HG03460 (cell line): Measurements from ENCODE around the gene THAP4.

Experiments
- ATAC-seq: cut with Tn5 transposase; IDR thresholded peaks from one replicate; pipeline ENCODE4 v1.9.1; 2021; ENCODE audit not compliant: unreplicated experiment

Gene THAP4

DNA sequence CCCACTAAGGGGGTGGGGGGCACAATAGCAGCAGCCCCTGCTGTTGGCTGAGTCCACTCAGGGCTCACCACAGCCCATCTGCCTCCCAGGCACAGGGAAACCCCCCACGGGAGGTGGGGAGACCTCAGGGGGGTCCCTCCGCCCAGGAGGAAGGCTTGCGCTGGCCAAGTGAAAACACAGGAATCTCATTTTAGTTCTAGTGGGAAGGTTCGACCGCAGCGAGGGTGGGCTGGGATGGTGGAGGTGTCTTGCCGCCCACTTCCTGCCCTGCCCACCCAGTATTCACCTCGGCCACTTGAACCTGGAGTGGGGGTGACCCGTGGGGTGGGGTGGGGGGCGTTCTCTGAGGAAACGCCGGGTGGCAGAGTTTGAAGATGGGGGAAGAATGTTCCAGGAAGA lies 85.4 kb downstream of the THAP4 start:
- ATAC-seq: no peak

- ATAC-seq: no peak
Observed at GRCh38 chr2:241550616-241551580, 86.1 kb downstream of the THAP4 start.

GRCh38 chr2:241548451-241548835 lies 88.5 kb downstream of the THAP4 start:
- ATAC-seq: no peak

DNA sequence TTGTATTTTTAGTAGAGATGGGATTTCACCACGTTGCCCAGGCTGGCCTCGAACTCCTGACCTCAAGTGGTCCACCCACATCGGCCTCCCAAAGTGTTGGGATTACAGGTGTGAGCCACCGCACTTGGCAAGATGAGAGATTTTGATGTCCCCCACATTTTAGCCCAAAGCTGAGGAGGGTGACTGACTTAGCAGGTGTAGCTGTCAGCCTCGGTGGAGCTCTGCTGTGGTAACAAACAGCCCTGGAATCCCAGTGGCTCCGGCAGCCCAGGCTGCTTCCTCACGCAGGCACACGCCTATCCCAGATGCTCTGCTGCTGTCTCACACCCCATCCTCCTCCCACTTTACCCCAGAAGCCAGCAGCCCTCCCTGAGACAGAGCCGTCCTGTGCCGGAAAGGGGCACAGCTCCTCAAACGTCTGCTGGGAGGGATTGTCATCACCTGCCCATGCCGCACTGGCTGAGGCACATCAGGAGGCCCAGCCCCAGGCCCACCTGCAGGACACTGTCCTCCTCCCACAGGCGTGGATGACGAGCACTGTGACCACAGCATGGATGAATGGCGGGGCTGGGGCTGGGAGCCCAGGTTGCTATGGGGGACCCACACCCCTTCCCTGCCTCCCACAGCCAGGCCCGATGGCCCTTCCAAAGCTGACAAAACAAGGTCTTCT lies 89.0 kb downstream of the THAP4 start:
- no peak for ATAC-seq

- no peak for ATAC-seq
Observed at GRCh38 chr2:241546771-241547498, 90.0 kb downstream of the THAP4 start.

GRCh38 chr2:241545523-241546473 lies 91.2 kb downstream of the THAP4 start:
- ATAC-seq: no peak

- no peak for ATAC-seq
Observed at GRCh38 chr2:241545106-241545505, 91.9 kb downstream of the THAP4 start.

- no peak for ATAC-seq
Observed at GRCh38 chr2:241542278-241542605, 94.7 kb downstream of the THAP4 start.

DNA sequence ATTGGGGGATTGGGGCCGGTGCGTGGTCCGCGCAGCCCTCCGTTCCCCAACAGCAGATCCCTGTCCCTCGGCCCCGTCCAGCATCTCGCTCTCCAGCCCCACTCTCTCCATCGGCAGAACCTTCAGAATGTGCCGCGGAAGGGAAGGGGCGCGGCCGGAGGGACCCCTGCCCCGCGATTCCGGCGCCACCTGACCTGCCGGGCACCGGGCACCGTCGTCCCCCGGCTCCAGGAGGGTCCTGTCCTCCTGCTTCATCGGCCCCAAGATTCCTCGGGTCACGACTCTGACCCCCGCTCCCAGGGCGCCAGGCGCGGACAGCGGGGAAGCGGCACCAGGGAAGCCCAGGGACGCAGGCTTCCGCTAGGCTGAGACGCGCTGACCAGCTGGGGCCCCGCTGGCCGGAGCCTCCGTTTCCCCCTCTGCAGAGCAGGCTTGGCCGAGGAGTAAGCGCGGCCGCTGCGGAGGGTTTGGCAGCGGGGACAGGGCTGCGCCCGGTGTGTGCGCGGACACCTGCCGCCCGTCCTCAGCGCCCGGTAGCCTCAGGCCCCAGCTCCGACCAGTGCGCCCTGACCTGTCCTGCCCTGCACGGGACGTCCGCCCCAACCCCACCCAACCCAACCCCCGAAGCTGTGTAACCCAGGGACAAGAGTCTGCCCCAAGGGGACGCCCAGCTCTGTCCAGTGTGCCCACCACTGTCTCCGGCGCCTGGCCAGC lies 95.2 kb downstream of the THAP4 start:
- no peak for ATAC-seq

- no peak for ATAC-seq
Observed at GRCh38 chr2:241540771-241541561, 96.0 kb downstream of the THAP4 start.

- no peak for ATAC-seq
Observed at GRCh38 chr2:241540401-241540770, 96.6 kb downstream of the THAP4 start.

DNA sequence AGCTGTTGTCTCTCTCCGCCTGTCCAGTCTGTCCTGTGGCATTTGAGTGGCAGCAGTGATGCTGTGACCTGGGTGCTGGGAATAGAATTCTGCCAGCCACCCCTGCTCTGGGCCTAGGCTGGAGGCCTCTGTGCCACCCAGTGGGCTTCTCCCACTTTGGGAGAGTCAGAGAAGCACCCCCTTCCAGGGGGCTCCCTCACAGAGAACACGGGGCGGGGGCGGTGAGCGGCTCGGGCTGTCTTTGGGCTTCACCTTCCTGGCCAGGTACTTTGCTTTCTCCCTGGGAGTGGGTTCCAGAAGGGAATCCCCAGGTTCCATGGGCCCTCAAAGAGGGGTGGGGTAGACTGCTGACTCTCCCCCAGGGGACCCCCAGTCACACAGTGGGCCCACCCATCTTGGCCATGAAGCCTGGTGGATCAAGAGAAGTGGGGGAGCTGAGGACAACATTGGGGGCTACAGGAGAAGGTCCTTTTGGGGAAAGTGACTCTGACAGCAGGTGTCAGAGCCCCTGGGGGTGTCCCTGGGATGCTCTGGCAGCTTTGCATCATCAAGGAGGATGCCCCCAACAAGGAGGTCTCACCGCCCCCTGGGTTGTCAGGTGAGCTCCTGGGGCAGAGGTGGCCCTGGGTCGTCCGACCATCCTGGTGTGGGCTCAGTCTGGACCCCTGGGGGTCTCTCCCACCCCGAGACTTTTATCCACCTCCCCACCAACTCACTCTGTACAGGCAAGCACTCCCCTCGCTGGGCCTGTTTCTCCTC lies 97.2 kb downstream of the THAP4 start:
- ATAC-seq: no peak

DNA sequence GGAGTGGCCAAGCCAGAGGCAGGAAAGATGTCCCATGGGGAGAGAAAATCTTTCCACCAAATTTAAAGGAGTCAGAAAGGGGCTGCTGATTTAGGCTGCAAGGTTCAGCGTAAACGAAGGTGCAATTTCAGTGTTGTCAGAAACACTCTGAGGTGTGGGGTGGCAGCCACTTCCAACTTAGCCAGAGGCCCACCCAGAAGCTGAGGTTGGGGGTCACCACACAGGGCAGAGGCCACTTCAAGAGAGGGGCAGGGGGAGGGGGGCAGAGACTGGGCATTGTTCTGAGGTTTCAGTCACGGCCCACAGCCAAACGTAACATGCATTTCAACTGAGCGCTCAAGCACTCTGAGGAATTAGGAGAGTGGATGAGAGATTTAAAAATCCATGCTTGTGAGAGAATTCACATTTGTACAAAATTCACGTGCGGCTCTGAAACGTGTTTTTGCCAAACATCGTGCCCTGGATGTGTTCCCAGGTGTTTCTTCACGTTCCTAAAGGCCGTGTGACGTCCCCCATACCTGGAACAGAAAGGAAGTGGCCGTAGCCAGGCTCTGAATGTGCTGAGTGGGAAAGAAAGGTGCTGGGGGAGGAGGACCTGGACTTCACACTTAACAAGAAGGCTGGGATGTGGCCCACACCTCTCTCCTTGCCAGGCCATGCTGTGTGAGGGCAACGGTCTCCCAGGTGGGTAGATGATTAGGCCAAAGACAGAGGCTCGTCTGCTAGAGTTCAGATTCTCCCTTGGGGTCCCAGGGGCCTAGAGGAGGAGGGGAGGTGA lies 97.9 kb downstream of the THAP4 start:
- no peak for ATAC-seq

- ATAC-seq: no peak
Observed at GRCh38 chr2:241535871-241536655, 100.9 kb downstream of the THAP4 start.

DNA sequence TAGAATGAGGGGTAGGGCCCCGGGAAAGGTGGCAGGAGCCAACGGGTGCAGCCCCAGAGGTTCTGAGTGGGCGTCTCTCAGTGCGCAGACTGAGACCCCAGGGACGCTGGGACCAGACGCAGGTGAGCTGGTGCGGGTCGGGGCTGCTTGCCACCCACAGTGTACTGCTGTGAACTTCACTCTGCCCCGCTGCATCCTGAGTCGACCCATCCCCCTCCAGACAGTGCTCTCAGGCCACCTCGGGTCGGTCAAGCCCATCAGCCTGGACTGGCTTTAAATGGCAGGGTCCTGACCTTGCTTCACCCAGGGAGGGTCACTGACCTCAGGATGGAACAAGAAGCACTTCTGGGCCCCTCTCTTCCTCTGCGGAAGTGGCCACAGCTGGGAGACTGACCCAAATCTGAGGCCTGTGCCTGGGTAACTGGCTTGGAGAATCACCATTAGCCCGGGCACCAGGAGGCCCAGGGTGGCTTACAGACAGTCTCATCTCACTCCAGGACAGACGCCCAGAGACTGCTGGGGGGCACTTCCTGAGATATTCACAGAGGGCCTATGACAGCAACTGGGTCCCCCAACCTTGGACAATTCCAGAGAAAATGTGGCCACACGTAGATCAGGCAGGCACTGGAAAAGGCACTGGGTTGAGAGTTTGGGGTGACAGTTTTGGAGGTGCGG lies 102.1 kb downstream of the THAP4 start:
- ATAC-seq: no peak
